T-helper 22 cell (primary cell): ENCODE results near the gene SCUBE3.

ENCODE experiments used
- DNase-seq: peaks from one replicate; pipeline ENCODE4 v3.0.0-alpha.2; 2020; ENCODE audit warnings: low read depth

The SCUBE3 gene

GRCh38 chr6:35213824-35214756 is at the start of gene SCUBE3:
Gene SCUBE3, plus strand, starts transcription at chr6:35213956. Its CDS starts 463 bp downstream, at chr6:35214419.
- DNase-seq: no peak

GRCh38 chr6:35164277-35164676 is 49.5 kb upstream of the SCUBE3 start:
- DNase-seq: no peak

GRCh38 chr6:35164868-35165267 is 48.9 kb upstream of the SCUBE3 start:
- DNase-seq: no peak

GRCh38 chr6:35165630-35166071 is 48.1 kb upstream of the SCUBE3 start:
- no peak for DNase-seq

- DNase-seq: no peak
Observed at GRCh38 chr6:35166116-35166515, 47.6 kb upstream of the SCUBE3 start.

GRCh38 chr6:35166520-35166919 is 47.2 kb upstream of the SCUBE3 start:
- no peak for DNase-seq

GRCh38 chr6:35167505-35167904 is 46.3 kb upstream of the SCUBE3 start:
- no peak for DNase-seq

GRCh38 chr6:35168461-35168861 is 45.3 kb upstream of the SCUBE3 start:
- no peak for DNase-seq

- DNase-seq: no peak
Observed at GRCh38 chr6:35170166-35170565, 43.6 kb upstream of the SCUBE3 start.

- no peak for DNase-seq
Observed at GRCh38 chr6:35170891-35171290, 42.9 kb upstream of the SCUBE3 start.

GRCh38 chr6:35173044-35173426 is 40.7 kb upstream of the SCUBE3 start:
- no peak for DNase-seq

- no peak for DNase-seq
Observed at GRCh38 chr6:35173427-35174087, 40.2 kb upstream of the SCUBE3 start.

- no peak for DNase-seq
Observed at GRCh38 chr6:35174088-35174434, 39.7 kb upstream of the SCUBE3 start.

GRCh38 chr6:35174501-35174900 is 39.3 kb upstream of the SCUBE3 start:
- no peak for DNase-seq

GRCh38 chr6:35176301-35177024 is 37.3 kb upstream of the SCUBE3 start:
- DNase-seq: no peak

- DNase-seq: no peak
Observed at GRCh38 chr6:35177157-35177556, 36.6 kb upstream of the SCUBE3 start.

GRCh38 chr6:35177596-35177995 is 36.2 kb upstream of the SCUBE3 start:
- no peak for DNase-seq

GRCh38 chr6:35178012-35178411 is 35.7 kb upstream of the SCUBE3 start:
- DNase-seq: no peak

GRCh38 chr6:35178932-35179832 is 34.6 kb upstream of the SCUBE3 start:
- no peak for DNase-seq

GRCh38 chr6:35179901-35180535 is 33.7 kb upstream of the SCUBE3 start:
- DNase-seq: no peak

- DNase-seq: no peak
Observed at GRCh38 chr6:35181308-35181932, 32.3 kb upstream of the SCUBE3 start.
